Sigmoid colon (tissue), 7 donors: Measurements from ENCODE around the gene BCOR. TPM values are rescaled to one million over a fixed set of nuclear protein-coding genes. Genes with fewer than 3 reads are reported as not detected.

Experiments
- DNase-seq: peaks from one replicate; pipeline ENCODE4 v3.0.0-alpha.2; 2019
- H3K27ac ChIP-seq, 4 donors: fragments of 200-600 bp; sonication (generic); one replicate each; pipeline ENCODE4 v1.5.1; 2016 to 2019; ENCODE audit warnings: mild to moderate bottlenecking in 1 of 4
- H3K27me3 ChIP-seq, 3 donors: fragments of 200-600 bp; sonication (generic); one replicate each; pipeline ENCODE4 v1.5.1; 2019; ENCODE audit warnings: mild to moderate bottlenecking in 1 of 3
- H3K36me3 ChIP-seq, 4 donors: fragments of 200-600 bp; sonication (generic); one replicate each; pipeline ENCODE4 v1.5.1; 2016 to 2019
- H3K4me1 ChIP-seq, 4 donors: fragments of 200-600 bp; sonication (generic); one replicate each; pipeline ENCODE4 v1.5.1; 2017 to 2019
- H3K4me3 ChIP-seq, 4 donors: fragments of 200-600 bp; sonication (generic); one replicate each; pipeline ENCODE4 v1.5.1; 2017 to 2019; ENCODE audit warnings: mild to moderate bottlenecking in 2 of 4, moderate library complexity in 1 of 4
- H3K9me3 ChIP-seq, 4 donors: fragments of 200-600 bp in 3 of 4; sonication (generic) in 3 of 4; one replicate each; pipeline versions ENCODE4 v1.5.1 to v1.6.1; 2013 to 2019
- EP300 ChIP-seq, 4 donors: sonication (generic); formaldehyde crosslinking; IDR thresholded peaks; one replicate each; pipeline ENCODE4 v1.6.1; 2017; ENCODE audit warnings: antibody characterized with exemption in 4 of 4
- POLR2A ChIP-seq, 2 donors: fragments of 450-650 bp; IDR thresholded peaks; one replicate each; pipeline ENCODE4 v1.6.1; 2016; ENCODE audit warnings: antibody characterized with exemption in 2 of 2, mild to moderate bottlenecking in 2 of 2, moderate library complexity in 2 of 2
- POLR2AphosphoS5 ChIP-seq, 4 donors: sonication (generic); formaldehyde crosslinking; IDR thresholded peaks; one replicate each; pipeline ENCODE4 v1.6.1; 2017; ENCODE audit warnings: antibody characterized with exemption in 4 of 4
- WGBS, 2 donors: extraction: QIAGEN DNeasy Blood & Tissue Kit; methylation state at CpG; one replicate each; pipeline ENCODE4 v1.1.7; 2013; 5-methylcytosine and 5-hydroxymethylcytosine counted together
- intact Hi-C: fragments of 100-400 bp; cut with DNase I; formaldehyde crosslinking; loops from one replicate; pipeline ENCODE4 v1.15.1; 2023
- polyA plus RNA-seq, 3 donors: library from polyadenylated mRNA; stranded (reverse); fragments of 200-250 nt; gene quantifications; one replicate each; pipeline ENCODE4 v1.2.3, GENCODE V29; 2013
- total RNA-seq, 4 donors: library from RNA; depleted of rRNA; stranded (reverse); fragments of >200 nt; gene quantifications; one replicate each; pipeline ENCODE4 v1.1.0, GENCODE V29; 2016
- TF ChIP-seq, protein P1 (sequence below), 4 experiments: fragments of 450-650 bp in 3 of 4; fragments of 200-600 bp in 1 of 4; IDR thresholded peaks; one replicate each; pipeline ENCODE4 v1.5.1; 2016 to 2019; ENCODE audit warnings: antibody characterized with exemption in 4 of 4, mild to moderate bottlenecking in 3 of 4, moderate library complexity in 2 of 4
- donor health status: healthy with polysubstance abuse.
- donor health status: Bipolar disorder and iron deficiency.
- donor health status: healthy.

The BCOR gene
- total and polyA plus RNA-seq, 7 donors: 3.5 to 31.6 (median 15.8) TPM

DNA sequence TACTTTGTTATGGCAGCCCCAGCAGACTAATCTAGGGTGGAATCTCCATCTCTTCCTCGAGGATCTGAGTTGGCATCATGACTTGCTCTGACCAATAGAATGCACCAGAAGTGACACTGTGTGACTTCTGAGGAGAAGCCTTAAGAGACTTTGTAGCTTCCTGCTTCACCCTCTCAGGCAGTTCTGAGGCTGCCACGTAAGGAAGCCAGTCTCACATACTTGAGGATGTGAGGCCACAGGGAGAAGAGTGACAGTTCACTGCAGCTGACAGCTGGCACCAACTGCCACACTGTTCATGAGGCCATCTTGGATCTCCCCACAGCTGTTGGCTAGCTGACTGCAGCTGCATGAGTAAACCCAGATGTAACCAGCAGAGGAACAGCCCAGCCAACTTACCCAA is 29.3 kb upstream of the BCOR start:
- WGBS, 2 donors: 42 to 71% methylated on average over 2 of the region's 2 CpGs
- peaks cover 0 to 3% (median 0%) of the 10 kb centered on the region in 4 donors for H3K4me1 ChIP-seq
- no peak overlapping the region for H3K27ac ChIP-seq
- TF ChIP-seq, protein P1, sequence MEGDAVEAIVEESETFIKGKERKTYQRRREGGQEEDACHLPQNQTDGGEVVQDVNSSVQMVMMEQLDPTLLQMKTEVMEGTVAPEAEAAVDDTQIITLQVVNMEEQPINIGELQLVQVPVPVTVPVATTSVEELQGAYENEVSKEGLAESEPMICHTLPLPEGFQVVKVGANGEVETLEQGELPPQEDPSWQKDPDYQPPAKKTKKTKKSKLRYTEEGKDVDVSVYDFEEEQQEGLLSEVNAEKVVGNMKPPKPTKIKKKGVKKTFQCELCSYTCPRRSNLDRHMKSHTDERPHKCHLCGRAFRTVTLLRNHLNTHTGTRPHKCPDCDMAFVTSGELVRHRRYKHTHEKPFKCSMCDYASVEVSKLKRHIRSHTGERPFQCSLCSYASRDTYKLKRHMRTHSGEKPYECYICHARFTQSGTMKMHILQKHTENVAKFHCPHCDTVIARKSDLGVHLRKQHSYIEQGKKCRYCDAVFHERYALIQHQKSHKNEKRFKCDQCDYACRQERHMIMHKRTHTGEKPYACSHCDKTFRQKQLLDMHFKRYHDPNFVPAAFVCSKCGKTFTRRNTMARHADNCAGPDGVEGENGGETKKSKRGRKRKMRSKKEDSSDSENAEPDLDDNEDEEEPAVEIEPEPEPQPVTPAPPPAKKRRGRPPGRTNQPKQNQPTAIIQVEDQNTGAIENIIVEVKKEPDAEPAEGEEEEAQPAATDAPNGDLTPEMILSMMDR (IDR thresholded peaks at IDR 0.05): no peak
- TF ChIP-seq EP300 (IDR thresholded peaks at IDR 0.05): no peak
- no peak for TF ChIP-seq POLR2A (IDR thresholded peaks at IDR 0.05)
- no peak for TF ChIP-seq POLR2AphosphoS5 (IDR thresholded peaks at IDR 0.05)
- H3K27me3 ChIP-seq: no peaks in the 10 kb centered on the region
- no peaks in the 10 kb centered on the region for H3K36me3 ChIP-seq
- no peak overlapping the region for H3K4me3 ChIP-seq
- no peaks in the 10 kb centered on the region for H3K9me3 ChIP-seq
- DNase-seq: no peak
- intact Hi-C loops: no loop called here

DNA sequence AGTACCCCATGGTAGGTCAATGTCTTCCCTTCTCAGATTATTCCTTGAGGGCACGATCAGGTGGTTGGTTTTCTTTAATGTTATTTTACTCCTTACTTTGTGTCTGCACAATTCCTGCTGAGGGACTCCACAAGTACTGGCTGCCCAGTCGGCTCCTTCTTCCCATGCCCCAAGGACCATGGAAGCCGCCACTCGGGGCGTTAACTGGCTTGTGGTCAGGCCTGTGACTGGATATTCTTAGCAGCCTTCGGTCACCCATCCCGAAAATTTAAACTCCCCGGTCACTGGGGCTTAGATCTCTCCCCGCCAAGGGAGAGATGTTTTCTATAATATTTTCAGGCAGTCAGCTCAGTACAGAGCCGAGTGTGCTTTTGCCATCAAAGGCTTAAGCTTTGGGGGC is 24.7 kb upstream of the BCOR start:
- Histone ChIP-seq H3K4me3 (no peak overlapping the region), H3K9me3 (no peaks in the 10 kb centered on the region), H3K36me3 (no peaks in the 10 kb centered on the region), H3K4me1 (no peaks in the 10 kb centered on the region), H3K27ac (no peak overlapping the region), H3K27me3 (no peaks in the 10 kb centered on the region)
- intact Hi-C loops: no loop called here
- TF ChIP-seq POLR2AphosphoS5 (IDR thresholded peaks at IDR 0.05) (no peak), POLR2A (IDR thresholded peaks at IDR 0.05) (no peak), EP300 (IDR thresholded peaks at IDR 0.05) (no peak)
- TF ChIP-seq, protein P1 (IDR thresholded peaks at IDR 0.05): no peak
- no peak for DNase-seq
- WGBS, 2 donors: 97 to 98% methylated on average over 10 of the region's 10 CpGs

DNA sequence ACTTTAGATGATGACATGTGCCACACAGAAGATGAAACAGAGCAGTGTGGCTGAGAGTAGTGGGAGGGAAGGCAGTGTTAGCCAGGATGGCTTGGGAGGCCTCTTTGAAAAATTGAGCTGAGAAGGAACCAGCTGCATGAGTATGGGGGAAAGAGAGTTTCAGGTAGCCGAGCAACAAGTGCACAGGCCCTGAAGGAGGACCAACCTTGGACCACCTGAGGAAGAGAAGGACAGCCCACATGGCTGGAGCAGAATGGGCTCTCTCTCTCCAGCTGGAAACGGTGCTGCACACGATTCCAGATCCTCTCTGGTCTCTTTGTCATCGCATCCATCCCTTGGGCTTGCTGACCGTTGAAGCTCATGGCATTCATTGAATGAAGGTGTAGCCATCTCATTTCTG is 23.9 kb upstream of the BCOR start:
- Histone ChIP-seq H3K4me1 (no peaks in the 10 kb centered on the region), H3K27ac (no peak overlapping the region), H3K27me3 (no peaks in the 10 kb centered on the region), H3K36me3 (no peaks in the 10 kb centered on the region), H3K9me3 (no peaks in the 10 kb centered on the region), H3K4me3 (no peak overlapping the region)
- no peak for DNase-seq
- 90 to 91% methylated on average over 5 of the region's 5 CpGs for WGBS, 2 donors
- intact Hi-C loops: no loop called here
- TF ChIP-seq POLR2AphosphoS5 (IDR thresholded peaks at IDR 0.05) (no peak), POLR2A (IDR thresholded peaks at IDR 0.05) (no peak)
- TF ChIP-seq, protein P1 (IDR thresholded peaks at IDR 0.05): no peak

DNA sequence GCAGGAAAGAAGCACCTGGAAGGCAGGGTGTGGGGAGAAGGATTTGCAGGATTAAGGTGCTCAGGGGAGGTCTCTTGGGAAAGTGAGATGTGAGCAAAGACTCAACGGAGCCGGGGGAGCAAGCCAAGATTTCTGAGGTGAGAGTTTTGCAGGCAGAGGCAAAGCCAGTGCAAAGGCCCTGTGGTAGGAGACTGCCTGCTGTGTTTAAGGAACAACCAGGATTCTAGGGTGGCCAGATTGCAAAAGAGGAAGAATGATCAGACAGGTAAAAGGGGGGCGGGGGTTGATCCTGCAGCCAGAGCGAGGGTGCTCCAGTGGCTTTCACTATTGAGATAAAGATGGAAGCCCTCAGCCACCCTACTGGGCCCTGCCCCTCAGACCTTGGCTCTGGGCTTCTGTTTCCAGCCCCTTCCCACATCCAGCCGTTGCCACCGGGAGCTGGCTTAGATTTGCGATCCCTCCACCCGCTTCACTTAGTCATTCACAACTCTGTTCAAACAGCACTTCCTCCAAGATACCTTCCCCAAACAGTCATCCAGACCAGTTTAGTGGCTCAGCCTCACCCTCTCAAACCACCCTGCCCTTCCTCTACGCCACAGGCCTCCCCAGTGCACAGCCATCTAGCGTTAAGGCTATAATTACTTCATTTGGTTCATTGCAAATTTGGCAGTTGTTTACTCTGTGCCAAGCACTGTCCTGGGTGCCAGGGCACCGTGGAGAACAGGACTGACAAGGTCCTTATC is 23.3 kb upstream of the BCOR start:
- H3K27ac ChIP-seq: no peak overlapping the region
- no peaks in the 10 kb centered on the region for H3K4me1 ChIP-seq
- intact Hi-C loops: no loop called here
- DNase-seq: no peak
- WGBS, 2 donors: 38 to 61% methylated on average over 11 of the region's 11 CpGs
- TF ChIP-seq, protein P1 (IDR thresholded peaks at IDR 0.05): no peak
- TF ChIP-seq EP300 (IDR thresholded peaks at IDR 0.05) (no peak), POLR2AphosphoS5 (IDR thresholded peaks at IDR 0.05) (no peak), POLR2A (IDR thresholded peaks at IDR 0.05) (no peak)
- no peaks in the 10 kb centered on the region for H3K36me3 ChIP-seq
- H3K9me3 ChIP-seq: no peaks in the 10 kb centered on the region
- H3K4me3 ChIP-seq: no peak overlapping the region
- no peaks in the 10 kb centered on the region for H3K27me3 ChIP-seq
